ENCODE measurements around the gene PTPRA.

GRCh38 chr20:3077618-3078134 is 204.4 kb downstream of the PTPRA start:
- TF ChIP-seq, protein P1, sequence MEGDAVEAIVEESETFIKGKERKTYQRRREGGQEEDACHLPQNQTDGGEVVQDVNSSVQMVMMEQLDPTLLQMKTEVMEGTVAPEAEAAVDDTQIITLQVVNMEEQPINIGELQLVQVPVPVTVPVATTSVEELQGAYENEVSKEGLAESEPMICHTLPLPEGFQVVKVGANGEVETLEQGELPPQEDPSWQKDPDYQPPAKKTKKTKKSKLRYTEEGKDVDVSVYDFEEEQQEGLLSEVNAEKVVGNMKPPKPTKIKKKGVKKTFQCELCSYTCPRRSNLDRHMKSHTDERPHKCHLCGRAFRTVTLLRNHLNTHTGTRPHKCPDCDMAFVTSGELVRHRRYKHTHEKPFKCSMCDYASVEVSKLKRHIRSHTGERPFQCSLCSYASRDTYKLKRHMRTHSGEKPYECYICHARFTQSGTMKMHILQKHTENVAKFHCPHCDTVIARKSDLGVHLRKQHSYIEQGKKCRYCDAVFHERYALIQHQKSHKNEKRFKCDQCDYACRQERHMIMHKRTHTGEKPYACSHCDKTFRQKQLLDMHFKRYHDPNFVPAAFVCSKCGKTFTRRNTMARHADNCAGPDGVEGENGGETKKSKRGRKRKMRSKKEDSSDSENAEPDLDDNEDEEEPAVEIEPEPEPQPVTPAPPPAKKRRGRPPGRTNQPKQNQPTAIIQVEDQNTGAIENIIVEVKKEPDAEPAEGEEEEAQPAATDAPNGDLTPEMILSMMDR (IDR thresholded peaks at IDR 0.05; ENCODE audit: poor library complexity) = no peak
- no peak for TF ChIP-seq EZH2 (IDR thresholded peaks at IDR 0.05; ENCODE audit: borderline replicate concordance)
- no peak for TF ChIP-seq EZH2phosphoT487 (IDR thresholded peaks at IDR 0.05; ENCODE audit: low read depth, severe bottlenecking, unreplicated experiment)

Data from hepatocyte (in vitro differentiated cells).